HG02885 (cell line): ENCODE results near the gene RAB3IL1.
"Not testable (repeated sequence)": the region's sequence is repeated elsewhere in the genome, so short reads cannot be mapped to it uniquely, and the experiment has no call there.

Source experiments
- ATAC-seq: cut with Tn5 transposase; IDR thresholded peaks from one replicate; pipeline ENCODE4 v1.9.1; 2021; ENCODE audit warnings: mild to moderate bottlenecking; ENCODE audit not compliant: unreplicated experiment, poor library complexity

RAB3IL1 gene

DNA sequence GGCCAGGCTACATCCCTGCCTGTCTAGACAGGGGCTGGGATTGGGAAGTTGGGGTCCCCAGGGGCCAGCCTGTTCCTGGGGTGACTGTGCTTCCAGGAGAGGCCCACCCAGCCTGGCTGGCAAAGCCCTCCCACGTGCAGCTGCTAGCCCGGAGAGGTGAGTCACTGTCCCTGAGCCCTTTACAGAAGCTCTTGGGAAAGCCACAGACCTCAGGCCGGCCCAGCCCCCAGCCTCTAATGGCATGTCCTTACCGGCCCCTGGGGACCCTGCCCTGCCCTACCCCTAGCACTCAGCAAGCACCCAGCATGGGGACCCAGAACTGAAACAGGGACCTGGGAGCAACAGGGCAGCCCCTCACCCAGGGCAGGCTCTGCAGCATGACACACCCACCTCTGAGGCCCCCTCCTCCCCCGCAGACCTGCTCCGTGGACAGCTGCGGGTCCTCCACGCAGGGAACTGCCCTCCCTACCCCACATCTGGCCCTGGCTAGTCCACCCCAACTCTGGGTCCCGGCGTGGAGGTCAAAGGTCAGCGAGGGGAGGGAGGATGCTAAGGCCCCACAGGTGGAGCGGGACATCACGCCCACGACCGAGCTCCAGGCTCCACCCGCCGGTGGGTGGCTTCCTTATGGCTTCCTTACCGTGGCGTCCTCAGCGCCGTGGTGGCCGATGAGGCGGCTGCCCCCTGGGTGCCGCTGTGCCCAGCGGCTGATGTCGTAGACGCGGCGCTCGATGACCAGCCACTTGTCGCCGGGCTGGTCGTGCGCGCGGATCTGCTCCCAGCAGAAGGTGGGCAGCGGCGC lies 26.6 kb downstream of the RAB3IL1 start:
- ATAC-seq, result peak; percentile 29

- ATAC-seq, result no peak
Measured at GRCh38 chr11:61889831-61890230, 27.5 kb downstream of the RAB3IL1 start.

DNA sequence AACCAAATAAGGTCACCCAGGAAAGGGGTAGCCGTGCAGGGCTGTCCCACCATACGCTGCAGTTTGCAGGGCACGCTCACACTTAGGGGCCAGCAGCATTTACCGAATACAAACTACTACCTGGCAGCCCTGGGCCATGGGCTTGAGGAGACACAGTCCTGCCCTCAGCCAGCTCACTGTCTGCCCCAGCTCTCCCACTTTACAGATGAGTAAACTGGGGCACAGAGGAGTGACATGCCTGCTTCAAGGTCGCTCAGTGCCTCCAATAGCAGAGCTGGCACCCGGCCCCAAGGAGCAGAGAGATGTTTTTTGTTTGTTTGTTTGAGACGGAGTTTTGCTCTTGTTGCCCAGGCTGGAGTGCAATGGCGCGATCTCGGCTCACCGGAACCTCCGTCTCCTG lies 28.8 kb downstream of the RAB3IL1 start:
- no peak for ATAC-seq

GRCh38 chr11:61887839-61888494 lies 29.4 kb downstream of the RAB3IL1 start:
- ATAC-seq, result no peak

GRCh38 chr11:61886643-61887042 lies 30.7 kb downstream of the RAB3IL1 start:
- no peak for ATAC-seq

DNA sequence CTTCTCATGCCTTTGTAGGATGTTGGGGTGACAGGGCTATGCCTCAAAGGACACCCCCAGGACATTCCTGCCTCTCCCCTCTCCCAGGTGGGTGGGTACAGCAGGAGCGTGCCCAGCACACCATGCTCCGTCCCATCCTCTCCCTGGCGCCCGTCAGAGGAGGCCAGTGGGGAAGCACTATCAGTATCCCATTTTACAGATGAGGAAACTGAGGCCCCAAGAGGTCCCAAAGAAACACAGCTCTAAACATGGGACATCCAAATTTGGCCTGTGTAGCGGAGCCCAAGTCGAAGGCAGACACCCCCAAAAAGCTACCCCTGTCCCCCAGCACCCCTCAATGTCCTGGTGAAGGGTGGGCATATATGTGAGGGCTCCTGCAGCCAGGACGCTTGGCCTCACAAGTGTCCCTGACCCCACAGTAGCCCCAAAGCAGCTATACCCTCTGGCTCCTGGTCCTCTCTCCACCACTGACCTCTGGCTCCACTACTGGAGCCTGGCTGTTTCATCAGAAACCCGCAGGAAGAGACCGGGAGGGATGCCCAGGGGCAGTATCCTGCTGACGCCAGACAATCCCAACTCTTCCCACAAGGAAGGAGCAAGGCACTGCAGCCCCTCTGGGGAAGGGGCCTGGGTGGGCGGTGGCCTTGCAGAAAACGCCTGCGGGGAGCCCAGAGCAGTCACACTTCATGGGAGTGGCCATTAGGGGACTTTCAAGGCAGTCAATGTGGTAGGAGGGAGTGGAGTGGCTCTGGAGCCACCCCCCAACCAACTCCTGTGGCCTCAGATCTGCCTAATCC lies 31.4 kb downstream of the RAB3IL1 start:
- ATAC-seq, result no peak

- ATAC-seq, result no peak
Measured at GRCh38 chr11:61885166-61885778, 32.1 kb downstream of the RAB3IL1 start.

GRCh38 chr11:61883947-61884346 lies 33.4 kb downstream of the RAB3IL1 start:
- no peak for ATAC-seq

GRCh38 chr11:61883327-61883726 lies 34.0 kb downstream of the RAB3IL1 start:
- no peak for ATAC-seq

DNA sequence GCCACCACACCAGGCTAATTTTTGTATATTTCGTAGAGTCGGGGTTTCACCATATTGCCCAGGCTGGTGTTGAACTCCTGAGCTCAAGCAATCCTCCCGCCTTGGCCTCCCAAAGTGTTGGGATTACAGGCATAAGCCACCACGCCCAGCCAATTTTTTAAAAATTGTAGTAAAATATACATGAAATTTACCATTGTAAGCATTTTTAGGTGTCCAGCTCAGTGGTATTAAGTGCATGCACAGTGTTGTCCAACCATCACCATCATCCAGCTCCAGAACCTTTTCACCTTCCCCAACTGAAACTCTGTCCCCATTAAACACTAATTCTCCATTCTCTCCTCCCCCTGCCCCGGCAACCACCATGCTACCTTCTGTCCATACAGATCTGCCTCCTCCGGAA lies 34.5 kb downstream of the RAB3IL1 start:
- no peak for ATAC-seq

DNA sequence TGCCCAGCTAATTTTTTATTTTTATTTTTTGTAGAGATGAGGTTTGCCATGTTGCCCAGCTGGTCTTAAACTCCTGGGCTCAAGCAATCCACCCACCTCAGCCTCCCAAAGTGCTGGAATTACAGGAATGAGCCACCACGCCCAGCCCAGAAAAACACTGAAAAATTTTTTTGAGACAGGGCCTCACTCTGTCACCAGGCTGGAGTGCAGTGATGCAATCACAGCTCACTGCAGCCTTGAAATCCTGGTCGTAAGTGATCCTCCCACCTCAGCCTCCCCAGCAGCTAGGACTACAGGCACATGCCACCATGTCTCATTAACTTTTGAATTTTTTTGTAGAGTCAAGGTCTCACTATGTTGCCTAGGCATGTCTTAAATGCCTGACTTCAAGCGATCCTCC lies 35.1 kb downstream of the RAB3IL1 start:
- ATAC-seq, result not testable (repeated sequence)

GRCh38 chr11:61881397-61881796 lies 36.0 kb downstream of the RAB3IL1 start:
- no peak for ATAC-seq

- ATAC-seq, result no peak
Measured at GRCh38 chr11:61880454-61880853, 36.9 kb downstream of the RAB3IL1 start.

DNA sequence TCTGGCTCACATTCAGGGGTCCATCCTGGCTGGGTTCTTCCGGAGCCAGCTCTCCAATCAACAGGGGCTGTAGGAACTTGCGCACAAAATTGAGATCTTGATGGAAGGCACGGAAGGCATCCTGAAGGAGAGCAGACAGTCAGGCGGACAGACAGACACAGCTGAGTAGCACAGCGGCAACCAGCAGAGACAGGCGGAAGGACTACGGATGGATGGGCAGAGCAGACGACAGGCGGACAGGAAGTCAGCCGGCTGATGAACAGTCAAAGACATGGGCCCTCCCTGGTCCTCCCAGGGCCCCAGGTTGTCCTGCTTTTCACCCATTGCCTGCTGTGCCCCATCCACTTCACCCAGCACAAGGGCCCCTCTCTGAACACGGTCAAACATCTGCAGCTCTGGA lies 37.3 kb downstream of the RAB3IL1 start:
- ATAC-seq, result no peak

DNA sequence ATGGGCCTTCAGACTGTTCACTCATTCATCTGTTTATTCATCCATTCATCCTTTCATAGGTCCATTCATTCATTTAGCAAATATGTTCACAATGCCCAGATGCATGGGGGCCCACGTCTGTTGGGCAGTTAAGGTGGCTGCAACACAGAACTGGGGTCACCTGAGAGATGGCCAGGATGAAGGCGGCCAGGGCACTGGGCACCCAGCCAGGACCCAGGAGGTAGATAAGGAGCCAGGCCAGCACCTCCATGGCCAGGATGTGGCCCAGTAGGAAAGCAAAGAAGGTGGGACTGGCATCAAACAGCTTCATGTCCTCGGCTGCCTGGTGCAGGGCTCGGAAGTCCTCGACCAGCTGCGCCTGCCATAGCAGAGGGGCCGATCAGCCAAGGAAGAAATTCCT lies 38.2 kb downstream of the RAB3IL1 start:
- ATAC-seq, result no peak

DNA sequence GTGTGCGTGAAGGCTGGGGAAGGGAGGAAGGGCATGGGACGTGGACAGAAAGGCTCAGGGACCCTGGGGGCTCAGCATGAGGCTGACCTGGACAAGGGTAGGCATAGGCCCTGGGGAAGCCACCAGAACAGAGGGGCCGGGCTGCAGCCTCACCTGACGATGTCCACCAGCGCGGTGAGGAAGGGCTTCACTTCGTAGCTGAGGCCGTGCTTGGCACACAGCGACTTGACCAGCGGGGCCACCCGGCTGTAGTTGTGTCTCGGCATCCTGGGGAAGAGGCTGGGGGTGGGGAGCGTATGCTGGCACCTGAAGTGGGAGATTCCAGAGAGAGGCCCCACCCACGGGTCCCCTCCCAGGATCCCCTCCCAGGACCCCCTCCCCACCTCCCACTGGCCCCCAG lies 41.7 kb downstream of the RAB3IL1 start:
- ATAC-seq, result no peak

DNA sequence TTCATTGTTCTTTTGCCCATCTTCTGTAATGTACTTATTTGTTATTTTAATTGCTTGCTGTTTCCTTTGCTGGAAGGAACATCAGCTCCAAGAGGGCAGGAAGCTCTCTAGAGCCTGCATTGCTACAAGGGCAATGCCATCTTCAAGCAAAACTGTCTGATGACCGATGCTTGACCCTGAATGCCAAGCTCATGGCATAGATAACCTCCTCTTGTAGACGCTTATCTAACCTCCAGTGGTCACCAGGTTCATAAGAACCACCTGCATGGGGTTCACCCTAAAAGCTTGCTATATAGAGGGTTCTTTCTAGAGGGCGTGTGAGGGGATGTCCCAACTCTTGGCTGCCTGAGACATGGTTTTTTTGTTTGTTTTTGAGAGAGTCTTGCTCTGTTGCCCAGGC lies 42.5 kb downstream of the RAB3IL1 start:
- no peak for ATAC-seq

DNA sequence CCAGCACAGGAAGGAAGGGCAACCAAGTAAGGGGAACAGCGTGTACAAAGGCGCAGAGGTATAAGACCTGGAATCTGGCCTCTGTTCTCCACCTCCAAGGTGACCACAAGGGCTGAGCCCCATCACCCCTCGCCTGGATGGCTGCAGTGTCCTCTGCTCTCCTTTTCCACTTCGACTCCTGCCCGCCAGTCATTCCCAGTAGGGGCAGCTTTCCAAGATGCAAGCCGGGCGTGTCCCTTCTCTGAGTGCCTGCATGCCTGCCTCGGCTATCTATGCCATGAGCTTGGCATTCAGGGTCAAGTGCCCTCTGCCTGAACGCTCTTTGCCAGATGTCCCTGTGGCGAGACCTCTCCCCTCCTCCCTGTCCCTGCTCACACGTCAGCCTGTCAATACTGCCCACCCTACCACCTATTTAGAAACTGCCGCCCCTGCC lies 43.0 kb downstream of the RAB3IL1 start:
- ATAC-seq, result no peak

DNA sequence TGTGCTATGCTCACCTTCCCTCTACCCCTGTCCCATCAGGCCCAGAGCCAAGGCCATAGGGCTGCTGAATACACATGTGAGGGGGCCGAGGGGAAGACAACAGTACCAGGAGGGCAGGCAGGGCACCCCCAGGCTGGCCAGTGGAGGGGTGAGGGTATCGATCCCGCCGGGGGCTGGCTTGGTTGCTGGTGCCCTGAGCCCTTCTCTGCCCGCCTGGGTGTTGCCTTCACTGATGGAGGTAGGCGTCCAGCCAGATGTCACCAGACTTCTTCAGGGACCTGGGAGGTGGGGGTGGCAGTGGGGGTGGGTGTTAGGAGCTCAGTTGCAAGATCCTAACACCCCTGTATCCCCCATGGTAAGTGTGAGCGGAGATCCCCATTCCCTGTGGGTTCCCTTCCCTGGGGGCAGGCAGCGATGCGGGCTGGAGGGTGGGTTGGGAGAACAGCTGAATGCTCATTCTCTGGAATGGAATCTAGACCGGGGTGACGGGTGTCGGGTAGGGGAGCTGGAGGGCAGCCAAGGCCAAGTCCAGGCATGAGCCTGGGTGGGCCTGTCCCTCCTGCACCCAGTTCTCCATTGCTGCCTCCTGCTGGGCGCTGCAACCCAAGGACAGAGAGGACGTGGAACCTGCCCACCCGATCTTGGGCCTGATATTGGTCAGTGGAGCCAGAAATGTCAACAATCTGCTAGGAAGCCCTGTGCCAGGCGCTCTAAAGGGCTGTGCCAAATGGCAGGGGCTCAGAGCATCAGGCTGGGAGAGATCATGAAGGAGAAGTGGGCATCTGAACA lies 43.6 kb downstream of the RAB3IL1 start:
- no peak for ATAC-seq
